GM19351 (cell line): ENCODE measurements around the gene HHIP.
"Not testable (repeated sequence)": the region's sequence is repeated elsewhere in the genome, so short reads cannot be mapped to it uniquely, and the experiment has no call there.

Experiments used
- ATAC-seq: cut with Tn5 transposase; IDR thresholded peaks from one replicate; pipeline ENCODE4 v1.9.1; 2021; ENCODE audit warnings: mild to moderate bottlenecking, moderate library complexity; ENCODE audit not compliant: unreplicated experiment

Gene HHIP

GRCh38 chr4:144748814-144749555 lies 103.0 kb downstream of the HHIP start:
- no peak for ATAC-seq

DNA sequence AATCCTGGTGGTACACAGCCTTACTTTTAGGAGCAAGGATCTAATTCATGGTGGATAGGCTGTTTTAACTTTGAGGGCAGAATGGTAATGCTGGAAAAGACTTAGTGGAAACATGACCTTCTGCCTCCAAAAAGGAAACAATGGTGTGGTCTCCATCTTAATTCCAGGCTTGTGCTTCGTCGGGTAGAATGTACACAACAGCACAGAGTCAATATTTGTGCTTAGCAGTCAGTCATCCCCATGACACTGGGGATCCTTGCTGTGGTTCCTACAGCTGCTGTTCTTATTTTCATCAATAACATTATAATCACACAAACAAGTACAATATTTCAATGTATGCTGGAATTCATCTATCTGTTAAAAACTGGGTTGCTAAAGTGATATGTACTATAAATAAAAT lies 104.4 kb downstream of the HHIP start:
- ATAC-seq: no peak

DNA sequence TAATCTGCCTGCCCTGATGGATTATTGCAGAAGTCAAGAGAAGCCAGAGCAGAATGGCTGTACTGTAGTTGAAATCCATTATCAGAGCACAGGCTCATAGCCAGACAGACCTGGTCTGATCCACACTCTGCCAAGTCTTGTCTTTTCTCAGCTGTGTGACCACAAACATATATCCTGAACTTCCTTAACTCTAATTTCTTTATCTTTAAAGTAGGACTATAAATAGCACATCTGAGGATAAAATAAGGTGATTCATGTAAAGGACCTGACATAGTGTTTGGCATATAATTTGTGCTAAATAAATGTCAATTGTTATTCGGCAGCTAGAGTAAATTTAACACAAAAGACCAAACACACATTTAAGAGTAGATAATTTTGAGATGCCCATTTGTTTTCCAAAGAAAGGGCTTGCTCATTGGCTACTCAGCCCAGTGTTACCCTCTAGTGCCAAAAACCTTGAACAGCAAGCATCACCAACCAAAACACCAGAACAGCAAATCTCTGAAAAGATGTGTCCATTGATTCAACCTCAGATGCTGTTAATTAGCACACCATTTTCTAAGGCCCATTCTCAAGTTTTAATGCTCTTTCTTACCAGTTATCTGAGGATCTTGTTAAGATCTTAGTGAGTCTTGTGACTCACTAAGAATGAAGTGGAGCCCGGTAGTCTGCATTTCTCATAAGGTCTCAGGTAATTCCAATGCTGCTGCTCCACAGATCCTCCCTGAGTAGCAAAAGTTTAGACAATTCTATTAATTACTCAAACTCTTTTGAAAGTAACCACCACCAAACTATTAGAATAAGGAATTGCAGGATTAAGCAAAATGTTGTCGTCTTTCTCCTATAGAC lies 108.8 kb downstream of the HHIP start:
- ATAC-seq: peak; percentile 60

DNA sequence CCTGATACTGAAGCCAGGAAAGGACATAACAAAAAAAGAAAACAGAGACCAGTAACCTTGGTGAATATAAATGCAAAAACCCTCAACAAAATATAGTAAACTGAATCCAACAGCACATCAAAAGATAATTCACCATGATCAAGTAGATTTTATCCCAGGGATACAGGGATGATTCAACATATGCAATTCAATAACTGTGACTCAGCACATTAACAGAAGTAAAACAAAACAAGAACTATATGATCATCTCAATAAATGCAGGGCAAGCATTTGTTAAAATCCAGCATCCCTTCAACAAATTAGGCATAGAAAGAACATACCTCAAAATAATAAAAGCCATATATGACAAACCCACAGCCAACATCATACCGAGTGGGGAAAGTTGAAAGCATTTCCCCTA lies 112.0 kb downstream of the HHIP start:
- ATAC-seq: no peak

DNA sequence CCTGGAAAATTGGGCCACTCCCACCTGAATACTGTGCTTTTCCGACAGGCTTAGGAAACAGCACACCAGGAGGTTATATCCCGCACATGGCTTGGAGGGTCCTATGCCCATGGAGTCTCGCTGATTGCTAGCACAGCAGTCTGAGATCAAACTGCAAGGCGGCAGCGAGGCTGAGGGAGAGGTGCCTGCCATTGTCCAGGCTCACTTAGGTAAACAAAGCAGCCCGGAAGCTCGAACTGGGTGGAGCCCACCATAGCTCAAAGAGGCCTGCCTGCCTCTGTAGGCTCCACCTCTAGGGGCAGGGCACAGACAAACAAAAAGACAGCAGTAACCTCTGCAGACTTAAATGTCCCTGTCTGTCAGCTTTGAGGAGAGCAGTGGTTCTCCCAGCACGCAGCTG lies 122.9 kb downstream of the HHIP start:
- ATAC-seq: not testable (repeated sequence)

- ATAC-seq: no peak
These were observed 132.4 kb downstream of the HHIP start for GRCh38 chr4:144778364-144778763.

DNA sequence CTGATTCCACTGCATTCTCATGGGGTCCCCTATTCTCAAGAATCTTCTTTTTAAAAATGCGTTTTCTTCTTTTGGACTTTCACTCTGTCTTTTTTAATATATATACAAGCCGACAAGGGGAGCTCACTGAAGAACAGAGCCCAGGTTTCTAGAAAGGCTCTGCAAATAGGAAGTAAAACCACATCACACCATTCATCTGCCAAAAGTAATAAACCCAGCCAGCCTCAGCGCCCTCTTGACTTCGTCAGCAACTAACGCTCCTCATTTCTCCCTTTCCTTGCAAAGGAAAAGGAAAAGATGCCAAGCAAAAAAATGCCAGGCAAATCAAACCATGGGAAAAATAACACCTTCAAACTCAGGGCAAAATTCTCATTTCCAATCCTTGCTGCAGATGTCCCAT lies 136.4 kb downstream of the HHIP start:
- ATAC-seq: no peak

DNA sequence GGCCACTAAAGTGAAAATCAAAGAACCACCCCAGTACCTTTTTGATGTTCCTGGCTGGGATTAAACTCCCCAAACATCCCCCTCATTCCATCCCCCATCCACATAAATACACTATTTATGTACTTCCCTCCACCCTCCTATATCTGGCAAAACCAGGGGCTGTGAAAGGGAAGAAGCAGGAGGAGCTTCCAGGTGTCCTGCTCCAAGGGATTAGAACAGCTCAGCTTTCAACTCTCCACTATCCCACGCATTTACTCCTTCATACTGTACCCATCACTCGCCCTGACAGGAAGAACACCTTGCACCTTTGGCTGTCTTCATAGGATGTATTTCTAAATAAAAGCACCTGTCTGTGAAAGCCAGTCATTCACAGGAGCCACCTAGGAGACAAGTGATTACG lies 140.0 kb downstream of the HHIP start:
- no peak for ATAC-seq

- ATAC-seq: peak; percentile 76
These were observed 141.7 kb downstream of the HHIP start for GRCh38 chr4:144787365-144788258.

DNA sequence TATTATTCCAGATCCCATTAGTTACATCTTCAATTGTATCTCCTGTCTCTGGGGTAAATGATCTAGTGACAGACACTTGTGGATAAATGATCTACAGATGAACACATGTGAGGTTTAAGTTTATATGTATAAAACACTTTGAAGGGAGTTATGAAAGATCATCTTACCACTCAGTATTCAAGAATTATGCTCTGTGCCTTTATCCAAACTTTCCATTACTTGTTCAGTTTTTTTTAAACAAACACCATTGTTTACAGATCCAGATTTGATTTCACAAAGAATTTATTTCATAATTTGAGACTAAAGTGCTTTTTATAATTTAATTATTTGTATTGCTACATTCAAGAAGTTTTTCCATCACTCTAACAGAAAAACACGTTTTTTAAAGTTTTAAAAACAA lies 142.5 kb downstream of the HHIP start:
- no peak for ATAC-seq

DNA sequence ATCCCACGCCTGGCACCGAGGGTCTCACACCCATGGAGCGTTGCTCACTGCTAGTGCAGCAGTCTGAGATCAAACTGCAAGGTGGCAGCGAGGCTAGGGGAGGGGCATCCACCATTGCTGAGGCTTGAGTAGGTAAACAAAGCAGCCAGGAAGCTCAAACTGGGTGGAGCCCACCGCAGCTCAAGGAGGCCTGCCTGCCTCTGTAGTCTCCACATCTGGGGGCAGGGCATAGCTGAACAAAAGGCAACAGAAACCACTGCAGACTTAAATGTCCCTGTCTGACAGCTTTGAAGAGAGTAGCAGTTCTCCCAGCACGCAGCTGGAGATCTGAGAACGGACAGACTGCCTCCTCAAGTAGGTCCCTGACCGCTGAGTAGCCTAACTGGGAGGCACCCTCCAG lies 146.0 kb downstream of the HHIP start:
- not testable (repeated sequence) for ATAC-seq
